Inflammatory macrophage treated with lipopolysaccharide for 1 hour (primary cell): Measurements from ENCODE around the gene MYL2.
A peak's percentile ranks its signal among the peaks of the same experiment; 100 is the strongest.

Source experiments
- DNase-seq, 2 donors: peaks; one replicate each; pipeline ENCODE4 v3.0.0-alpha.2; 2020 to 2022

The MYL2 gene

GRCh38 chr12:110888256-110888991 is 32.0 kb downstream of the MYL2 start:
- DNase-seq: no peak

DNA sequence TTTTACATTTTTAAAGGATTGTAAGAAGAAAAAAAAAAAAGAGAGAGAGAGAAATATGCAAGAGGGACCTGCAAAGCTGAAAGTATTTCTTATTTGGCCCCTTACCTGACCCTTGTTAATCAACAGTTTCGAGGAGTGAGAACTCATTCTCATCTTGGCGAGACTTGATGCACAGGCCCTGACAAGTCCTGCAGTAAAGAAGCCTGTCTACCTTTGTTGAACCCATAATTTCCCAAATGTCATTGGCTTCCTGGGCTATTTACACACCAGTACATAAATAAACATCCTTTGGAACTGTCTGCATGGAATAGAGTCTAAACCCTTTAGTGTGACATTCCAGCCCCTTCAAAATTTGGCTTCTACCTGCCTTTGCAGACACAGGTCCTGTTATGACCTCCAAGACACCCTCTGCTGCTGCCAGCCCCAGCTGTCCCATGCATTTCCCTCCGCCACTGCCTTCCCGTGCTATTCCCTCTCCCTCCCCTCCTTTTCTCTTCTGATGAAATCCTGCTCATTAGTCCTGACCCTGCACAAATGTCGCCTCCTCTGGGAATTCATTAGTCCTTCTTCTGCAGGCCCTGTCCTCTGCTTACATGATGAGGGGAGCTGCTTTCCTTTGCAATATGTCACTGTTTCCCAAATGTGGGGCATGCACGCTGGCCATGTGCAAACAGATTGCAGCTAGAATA is 35.1 kb downstream of the MYL2 start:
- DNase-seq: no peak

DNA sequence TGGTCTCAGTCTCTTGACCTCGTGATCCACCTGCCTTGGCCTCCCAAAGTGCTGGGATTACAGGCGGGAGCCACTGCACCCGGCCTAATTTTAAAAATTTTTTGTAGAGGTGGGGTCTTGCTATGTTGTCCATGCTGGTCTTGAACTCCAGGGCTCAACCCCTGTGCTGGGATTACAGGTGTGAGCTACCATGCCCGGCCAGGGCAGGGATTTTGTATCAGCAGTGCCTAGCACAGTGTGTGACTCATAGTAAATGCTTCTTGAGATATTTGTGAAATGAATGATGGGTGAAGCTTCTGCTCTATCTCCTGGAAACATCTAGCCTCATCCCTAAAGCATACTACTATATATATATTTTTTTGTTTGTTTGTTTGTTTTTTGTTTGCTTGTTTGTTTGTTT is 37.1 kb downstream of the MYL2 start:
- DNase-seq: no peak

DNA sequence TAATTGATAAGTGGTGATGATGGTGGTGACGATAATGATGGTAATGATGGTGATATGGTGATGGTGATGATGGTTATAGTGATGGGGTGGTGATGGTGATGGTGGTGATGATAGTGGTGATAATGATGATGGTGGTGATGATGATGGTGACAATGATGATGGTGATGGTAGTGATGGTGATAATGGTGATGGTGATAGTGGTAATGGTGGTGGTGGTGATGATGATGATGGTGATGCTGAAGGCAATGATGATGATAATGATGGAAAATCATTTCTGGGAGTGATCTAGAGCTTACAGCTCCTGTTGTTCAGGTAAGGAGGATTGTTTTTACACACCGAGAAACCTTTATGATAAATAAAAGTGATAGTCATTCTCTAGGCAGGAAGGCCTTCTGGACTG is 39.7 kb downstream of the MYL2 start:
- DNase-seq: no peak

GRCh38 chr12:110874781-110875180 is 45.6 kb downstream of the MYL2 start:
- DNase-seq: no peak

GRCh38 chr12:110874351-110874750 is 46.0 kb downstream of the MYL2 start:
- DNase-seq: no peak

- DNase-seq: no peak
Measured at GRCh38 chr12:110872100-110872499, 48.3 kb downstream of the MYL2 start.

DNA sequence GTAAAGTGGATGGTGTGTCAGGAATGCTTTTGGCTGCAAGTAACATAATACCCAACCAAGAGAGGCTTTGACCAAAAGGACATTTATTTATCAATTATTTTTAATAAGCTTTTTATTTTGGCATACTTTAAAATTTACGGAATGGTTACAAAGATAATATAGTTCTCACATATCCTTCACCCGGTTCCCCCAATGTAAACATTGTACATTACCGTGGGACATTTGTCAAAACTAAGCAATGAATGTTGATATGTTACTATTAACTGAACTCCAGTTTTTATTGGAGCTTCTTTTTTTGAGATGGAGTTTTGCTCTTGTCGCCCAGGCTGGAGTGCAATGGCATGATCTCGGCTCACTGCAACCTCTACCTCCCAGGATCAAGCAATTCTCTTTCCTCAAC is 50.6 kb downstream of the MYL2 start:
- no peak for DNase-seq

- DNase-seq: peak; percentile 80 to 81
Measured at GRCh38 chr12:110869026-110869425, 51.4 kb downstream of the MYL2 start.

DNA sequence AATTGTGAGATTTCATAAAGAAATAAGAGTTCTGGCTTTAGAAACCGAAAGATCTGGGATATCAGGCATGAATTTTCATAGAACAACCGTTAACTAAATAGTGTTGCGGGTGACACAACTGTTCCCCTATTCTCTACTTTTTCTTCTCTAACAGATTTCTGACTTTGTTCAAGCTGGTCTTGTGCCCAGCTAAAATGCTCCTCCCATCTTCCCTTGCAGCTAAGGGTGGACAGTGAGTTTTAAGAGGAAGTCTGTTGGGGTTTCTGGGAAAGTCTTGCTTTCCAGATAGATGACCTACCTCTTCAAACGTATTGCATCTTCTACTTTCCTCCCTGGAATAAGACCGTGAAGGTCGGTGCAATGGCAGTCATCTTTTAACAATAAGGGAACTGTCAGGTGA is 54.9 kb downstream of the MYL2 start:
- peak; percentile 23 to 30 for DNase-seq

DNA sequence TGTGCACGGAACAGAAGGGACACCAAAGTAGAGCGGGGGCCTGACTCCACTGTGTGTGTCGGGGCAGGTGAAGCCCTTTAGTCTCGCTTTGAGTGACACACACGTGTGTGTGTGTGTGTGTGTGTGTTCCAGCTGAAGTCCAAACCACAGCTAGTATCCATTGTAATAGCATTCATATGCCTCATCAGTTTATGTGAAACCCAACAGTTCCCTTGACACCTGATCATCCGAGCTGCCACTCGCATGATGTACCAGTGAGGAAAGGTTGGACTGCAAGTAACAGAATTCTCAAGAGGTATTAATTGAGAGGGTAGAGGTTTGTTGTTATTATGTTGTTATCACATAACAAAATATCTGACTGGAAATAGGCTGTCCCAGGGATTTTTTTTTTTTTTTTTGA is 57.2 kb downstream of the MYL2 start:
- no peak for DNase-seq

DNA sequence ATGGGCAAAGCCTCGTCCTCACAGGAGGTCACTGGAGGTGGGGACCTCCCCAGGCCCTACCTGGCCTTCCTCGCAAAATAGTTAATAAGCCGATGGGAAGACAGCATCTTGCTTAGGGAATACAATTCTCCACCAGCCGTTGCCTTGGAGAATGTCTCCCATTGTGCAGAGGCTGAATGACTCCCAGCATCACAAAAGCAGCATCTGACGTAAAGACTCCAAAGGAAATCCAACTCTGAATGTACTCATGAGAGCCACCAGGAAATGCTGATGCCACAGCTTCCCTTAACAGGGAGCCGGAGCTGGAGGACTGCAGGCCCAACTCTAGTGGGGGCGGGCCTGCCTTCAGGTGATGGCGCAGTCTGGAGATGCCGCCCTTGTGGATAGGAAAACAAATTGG is 58.0 kb downstream of the MYL2 start:
- no peak for DNase-seq

DNA sequence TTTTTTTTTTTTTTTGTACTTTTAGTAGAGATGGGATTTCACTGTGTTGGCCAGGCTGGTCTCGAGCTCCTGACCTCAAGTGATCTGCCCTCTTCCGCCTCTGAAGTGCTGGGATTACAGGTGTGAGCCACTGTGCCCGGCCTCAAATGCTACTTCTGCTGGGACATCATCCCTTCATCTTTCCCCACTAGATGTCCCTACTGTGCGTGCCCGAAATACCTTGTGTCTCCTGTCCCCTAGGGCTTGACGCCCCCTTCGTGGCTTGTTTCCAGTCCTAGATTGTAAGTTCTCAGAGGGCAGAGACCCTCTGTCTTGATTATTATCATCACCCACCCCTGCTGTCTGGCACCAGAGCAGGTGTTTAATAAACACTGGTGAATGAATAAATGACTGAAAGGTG is 58.6 kb downstream of the MYL2 start:
- no peak for DNase-seq
